OCI-LY1 (cell line): Measurements from ENCODE around the gene DHRS1.

Experiments used
- H2AFZ ChIP-seq: fragments of 200-600 bp; sonication (generic), shearing (Covaris generic); 2 replicates; pipeline ENCODE4 v1.6.0; 2014; ENCODE audit warnings: antibody characterized with exemption, mild to moderate bottlenecking, low read length
- H3F3A ChIP-seq: fragments of 200-600 bp; sonication (generic), shearing (Covaris generic); 2 replicates; pipeline ENCODE4 v1.6.0; 2014; ENCODE audit warnings: mild to moderate bottlenecking, antibody characterized with exemption, low read length, moderate library complexity; ENCODE audit not compliant: insufficient read depth
- H3K27ac ChIP-seq: fragments of 200-600 bp; sonication (generic); 2 replicates; pipeline ENCODE4 v1.5.1; 2014; ENCODE audit warnings: low read length, mixed run types, mild to moderate bottlenecking, low read depth; ENCODE audit not compliant: poor library complexity, severe bottlenecking
- H3K27me3 ChIP-seq: fragments of 200-600 bp; sonication (generic); 2 replicates; pipeline ENCODE4 v1.6.0; 2014; ENCODE audit warnings: antibody characterized with exemption, mild to moderate bottlenecking, low read length, moderate library complexity; ENCODE audit not compliant: insufficient read depth
- H3K36me3 ChIP-seq: fragments of 200-600 bp; sonication (generic); 2 replicates; pipeline ENCODE4 v1.6.1; 2014; ENCODE audit warnings: mild to moderate bottlenecking, antibody characterized with exemption, low read length, moderate library complexity, mixed read lengths; ENCODE audit not compliant: insufficient read depth
- H3K4me1 ChIP-seq: fragments of 200-600 bp; sonication (generic); 2 replicates; pipeline ENCODE4 v1.5.1; 2014; ENCODE audit warnings: mild to moderate bottlenecking, low read length, moderate library complexity; ENCODE audit not compliant: insufficient read depth, severe bottlenecking
- H3K4me2 ChIP-seq: fragments of 200-600 bp; sonication (generic), shearing (Covaris generic); 2 replicates; pipeline ENCODE4 v1.6.1; 2014; ENCODE audit warnings: low read length
- H3K4me3 ChIP-seq: fragments of 200-600 bp; sonication (generic); 2 replicates; pipeline ENCODE4 v1.5.1; 2014; ENCODE audit warnings: low read length, low read depth, mild to moderate bottlenecking, mixed read lengths; ENCODE audit not compliant: poor library complexity, severe bottlenecking
- H3K79me2 ChIP-seq: fragments of 200-600 bp; shearing (Covaris generic); 2 replicates; pipeline ENCODE4 v1.6.1; 2016; ENCODE audit warnings: mixed run types, low read length, mixed read lengths; ENCODE audit not compliant: insufficient read depth
- H3K9ac ChIP-seq: fragments of 200-600 bp; sonication (generic), shearing (Covaris generic); 2 replicates; pipeline ENCODE4 v1.6.1; 2014; ENCODE audit warnings: mild to moderate bottlenecking, low read length, mixed read lengths
- H3K9me2 ChIP-seq: fragments of 200-600 bp; sonication (generic), shearing (Covaris generic); 2 replicates; pipeline ENCODE4 v1.6.1; 2014; ENCODE audit warnings: low read depth, mild to moderate bottlenecking, low read length, mixed read lengths
- H3K9me3 ChIP-seq: fragments of 200-600 bp; shearing (Covaris generic); 2 replicates; pipeline ENCODE4 v1.6.1; 2014; ENCODE audit warnings: low read length, mixed read lengths
- H4K20me1 ChIP-seq: fragments of 200-600 bp; sonication (generic), shearing (Covaris generic); 2 replicates; pipeline ENCODE4 v1.6.0; 2016; ENCODE audit warnings: mild to moderate bottlenecking, low read length; ENCODE audit not compliant: insufficient read depth
- EZH2 ChIP-seq: fragments of 200-600 bp; sonication (generic), shearing (Covaris generic); IDR thresholded peaks from 2 replicates; pipeline ENCODE4 v1.8.0; 2017; ENCODE audit warnings: borderline replicate concordance, mixed run types, mild to moderate bottlenecking, antibody characterized with exemption, low read length, moderate library complexity, mixed read lengths
- TF ChIP-seq, protein P1 (sequence below): fragments of 200-600 bp; sonication (generic), shearing (Covaris generic); IDR thresholded peaks from 2 replicates; pipeline ENCODE4 v1.5.1; 2017; ENCODE audit warnings: mild to moderate bottlenecking, antibody characterized with exemption, low read length, moderate library complexity, mixed read lengths

The DHRS1 gene

DNA sequence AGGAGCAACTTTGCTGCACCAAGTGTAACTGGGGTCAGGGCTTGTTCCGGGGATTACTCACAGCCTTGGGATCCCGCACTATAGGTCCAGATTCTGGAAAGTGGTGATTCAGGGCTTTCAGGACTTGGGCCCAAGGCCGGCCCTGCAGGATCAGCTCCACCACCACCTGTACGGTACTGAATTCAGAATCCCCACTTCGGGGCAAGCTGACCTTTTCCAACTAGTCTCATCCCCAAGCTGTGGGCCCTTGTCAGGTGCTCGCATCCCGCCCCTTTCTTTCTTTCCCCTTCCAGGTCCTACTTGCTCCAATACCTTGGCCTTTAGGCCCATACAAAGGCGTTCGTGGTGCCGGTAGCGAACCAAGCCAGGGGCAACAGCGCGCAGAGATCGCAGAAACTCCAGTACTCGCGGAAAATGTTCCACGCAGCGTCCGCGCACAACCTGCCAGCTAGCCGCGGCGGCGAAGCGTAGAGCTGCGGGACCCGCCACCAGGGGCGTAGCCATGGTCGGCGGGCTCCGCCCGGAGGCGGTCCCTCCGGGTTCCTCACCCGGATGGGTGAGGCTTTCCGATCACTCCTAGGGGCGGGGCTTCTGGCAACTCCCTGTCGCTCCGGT lies 57.6 kb downstream of the DHRS1 start:
- H3K36me3 ChIP-seq = peaks cover 44% of the 10 kb centered on the region
- peaks cover 26% of the 10 kb centered on the region for H3K4me1 ChIP-seq
- H3K27ac ChIP-seq = peak overlapping the region; percentile 86
- no peaks in the 10 kb centered on the region for H3K9me2 ChIP-seq
- H3K9ac ChIP-seq = peak overlapping the region; percentile 68
- H3F3A ChIP-seq = no peaks in the 10 kb centered on the region
- no peaks in the 10 kb centered on the region for H3K9me3 ChIP-seq
- H3K79me2 ChIP-seq = no peaks in the 10 kb centered on the region
- TF ChIP-seq EZH2 = no peak
- TF ChIP-seq, protein P1, sequence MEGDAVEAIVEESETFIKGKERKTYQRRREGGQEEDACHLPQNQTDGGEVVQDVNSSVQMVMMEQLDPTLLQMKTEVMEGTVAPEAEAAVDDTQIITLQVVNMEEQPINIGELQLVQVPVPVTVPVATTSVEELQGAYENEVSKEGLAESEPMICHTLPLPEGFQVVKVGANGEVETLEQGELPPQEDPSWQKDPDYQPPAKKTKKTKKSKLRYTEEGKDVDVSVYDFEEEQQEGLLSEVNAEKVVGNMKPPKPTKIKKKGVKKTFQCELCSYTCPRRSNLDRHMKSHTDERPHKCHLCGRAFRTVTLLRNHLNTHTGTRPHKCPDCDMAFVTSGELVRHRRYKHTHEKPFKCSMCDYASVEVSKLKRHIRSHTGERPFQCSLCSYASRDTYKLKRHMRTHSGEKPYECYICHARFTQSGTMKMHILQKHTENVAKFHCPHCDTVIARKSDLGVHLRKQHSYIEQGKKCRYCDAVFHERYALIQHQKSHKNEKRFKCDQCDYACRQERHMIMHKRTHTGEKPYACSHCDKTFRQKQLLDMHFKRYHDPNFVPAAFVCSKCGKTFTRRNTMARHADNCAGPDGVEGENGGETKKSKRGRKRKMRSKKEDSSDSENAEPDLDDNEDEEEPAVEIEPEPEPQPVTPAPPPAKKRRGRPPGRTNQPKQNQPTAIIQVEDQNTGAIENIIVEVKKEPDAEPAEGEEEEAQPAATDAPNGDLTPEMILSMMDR = peak; percentile 11; the same call in 1 of the 2 replicates
- no peak overlapping the region for H2AFZ ChIP-seq
- peak overlapping the region; percentile 71 for H3K4me3 ChIP-seq
- no peaks in the 10 kb centered on the region for H3K27me3 ChIP-seq
- peak overlapping the region; percentile 65 for H3K4me2 ChIP-seq
- no peaks in the 10 kb centered on the region for H4K20me1 ChIP-seq
